EL (cell line): ENCODE results near the gene KNDC1.
A peak's percentile ranks its signal among the peaks of the same experiment; 100 is the strongest.
"Not testable (repeated sequence)": the region's sequence is repeated elsewhere in the genome, so short reads cannot be mapped to it uniquely, and the experiment has no call there.

Source experiments
- DNase-seq: peaks from one replicate; pipeline ENCODE4 v3.0.0-alpha.2; 2016

The KNDC1 gene

DNA sequence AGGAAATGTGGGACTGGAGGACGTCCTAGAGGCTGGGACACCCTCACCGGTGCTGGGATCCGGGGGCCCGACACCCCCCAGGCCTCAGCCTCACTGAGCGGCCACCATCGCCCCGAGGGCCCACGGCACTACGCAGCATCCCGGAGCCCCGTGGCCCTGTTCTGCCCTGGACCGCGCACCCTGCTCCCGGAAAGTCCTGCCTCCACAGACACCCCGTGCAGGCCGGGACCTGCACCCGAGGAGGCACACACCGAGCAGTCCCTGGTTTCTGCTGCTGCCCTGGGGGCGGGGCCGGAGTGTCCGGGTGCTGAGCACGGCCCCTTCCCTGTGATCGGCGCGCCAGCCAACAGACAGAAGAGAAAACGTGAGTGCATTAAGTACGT is 18.1 kb upstream of the KNDC1 start:
- no peak for DNase-seq

DNA sequence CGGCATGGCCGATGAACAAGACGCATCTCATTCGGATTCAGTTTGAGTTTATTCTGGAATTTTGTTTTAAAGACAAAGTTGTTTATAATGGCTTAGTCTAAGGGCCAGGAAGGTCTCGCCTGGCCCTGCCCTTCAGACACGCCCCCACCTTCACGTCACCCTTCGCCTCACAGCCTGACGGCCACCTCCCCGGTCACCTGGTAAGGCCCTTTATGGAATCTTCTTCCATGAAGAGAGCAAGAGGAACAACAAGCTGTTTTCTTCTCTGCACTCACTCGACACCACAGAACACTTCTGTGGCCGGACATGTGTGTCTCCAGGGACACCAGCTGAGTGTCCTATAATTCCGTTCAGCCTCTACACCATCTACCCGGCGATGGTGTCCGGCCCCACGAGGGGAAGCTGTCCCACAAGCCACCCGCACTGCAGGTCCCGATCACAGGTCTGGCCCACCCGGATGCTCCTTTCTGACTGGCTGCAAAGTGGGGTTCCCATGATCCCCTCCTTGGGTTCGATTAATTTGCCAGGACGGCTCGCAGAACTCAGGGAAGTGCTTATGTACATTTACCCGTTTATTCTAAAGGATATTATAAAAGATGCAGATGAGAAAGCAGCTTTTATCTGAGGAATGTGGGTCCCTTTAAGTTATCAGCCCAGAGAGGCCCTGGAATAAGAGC is 17.4 kb upstream of the KNDC1 start:
- DNase-seq: no peak

DNA sequence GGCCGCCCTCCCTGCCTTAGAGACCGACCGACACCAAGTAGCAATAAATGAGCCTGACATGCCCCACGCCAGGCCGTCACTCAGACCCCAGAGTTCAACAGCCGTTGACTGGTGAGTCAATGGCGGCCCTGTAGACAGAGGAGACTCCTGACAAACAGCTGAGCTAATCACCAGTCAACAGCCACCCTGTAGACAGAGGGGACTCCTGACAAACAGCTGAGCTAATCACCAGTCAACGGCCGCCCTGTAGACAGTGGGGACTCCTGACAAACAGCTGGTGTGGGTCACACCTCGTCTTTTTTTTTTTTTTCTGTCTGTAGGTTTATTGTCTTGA is 16.9 kb upstream of the KNDC1 start:
- no peak for DNase-seq

DNA sequence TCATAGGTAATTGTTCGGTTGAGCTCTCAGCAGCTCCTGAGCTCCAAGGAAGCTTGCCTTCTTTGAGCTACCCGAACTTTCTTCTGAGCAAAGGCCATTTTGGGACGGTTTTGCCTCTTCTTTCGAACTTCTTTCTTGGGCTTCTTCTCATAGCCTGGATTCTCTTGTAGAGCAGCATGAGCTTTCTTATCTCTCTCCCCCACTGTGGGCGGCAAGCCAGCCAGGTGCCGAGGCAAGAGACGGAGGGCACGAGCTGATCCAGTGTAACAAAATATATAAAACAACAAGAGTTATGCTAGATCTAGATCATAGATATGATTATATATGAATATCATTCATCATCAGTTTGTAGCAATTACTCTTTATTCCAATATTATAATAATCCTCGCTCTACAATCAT is 16.5 kb upstream of the KNDC1 start:
- no peak for DNase-seq

DNA sequence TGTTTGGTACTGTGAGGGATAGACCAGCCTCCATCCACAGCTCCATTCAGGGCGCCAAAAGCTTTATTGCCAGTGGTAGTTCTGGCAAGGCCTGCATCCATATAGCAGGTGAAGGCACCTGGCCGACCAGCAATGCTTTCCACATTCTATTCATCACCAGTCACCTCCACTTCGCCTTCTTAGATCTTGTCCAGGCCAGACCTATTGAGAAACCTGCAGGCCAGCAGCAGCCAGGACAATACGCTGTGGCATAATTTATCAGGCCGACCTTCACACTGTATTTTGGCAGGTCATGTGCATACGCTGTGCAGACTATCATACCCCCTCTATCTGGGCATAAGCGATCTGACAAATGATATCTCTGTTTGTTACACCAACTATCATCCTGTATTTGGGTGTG is 15.2 kb upstream of the KNDC1 start:
- no peak for DNase-seq

DNA sequence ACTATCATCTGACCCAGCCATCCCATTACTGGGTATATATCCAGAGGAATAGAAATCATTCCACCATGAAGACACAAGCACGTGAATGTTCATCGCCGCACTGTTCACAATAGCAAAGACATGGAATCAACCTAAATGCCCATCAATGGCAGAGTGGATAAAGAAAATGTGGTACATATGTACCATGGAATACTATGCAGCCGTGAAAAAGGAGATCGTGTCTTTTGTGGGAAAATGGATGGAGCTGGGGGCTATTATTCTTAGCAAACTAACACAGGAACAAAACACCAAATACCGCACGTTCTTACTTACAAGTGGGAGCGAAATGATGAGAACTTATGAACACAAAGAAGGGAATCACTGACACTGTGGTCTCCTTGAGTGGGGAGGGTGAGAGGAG is 9.8 kb upstream of the KNDC1 start:
- no peak for DNase-seq

DNA sequence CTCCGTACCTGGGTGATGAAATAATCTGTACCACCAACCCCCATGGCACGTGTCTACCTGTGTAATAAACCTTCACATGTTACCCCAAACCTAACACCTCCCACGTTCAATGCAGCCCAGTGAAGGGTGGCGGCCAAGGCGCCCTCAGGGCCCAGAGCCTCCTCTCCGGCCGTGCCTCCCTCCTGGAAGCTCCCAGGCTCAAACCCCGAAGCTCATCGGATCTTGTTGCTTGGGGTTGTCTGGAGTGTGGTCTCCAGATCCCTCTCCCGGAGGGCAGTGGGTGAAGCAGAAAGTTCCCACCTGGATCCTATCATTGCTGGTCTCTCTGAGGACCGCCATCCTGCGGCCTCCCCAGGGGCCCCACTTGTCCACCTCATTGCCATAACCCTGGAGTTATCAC is 9.4 kb upstream of the KNDC1 start:
- DNase-seq: no peak

DNA sequence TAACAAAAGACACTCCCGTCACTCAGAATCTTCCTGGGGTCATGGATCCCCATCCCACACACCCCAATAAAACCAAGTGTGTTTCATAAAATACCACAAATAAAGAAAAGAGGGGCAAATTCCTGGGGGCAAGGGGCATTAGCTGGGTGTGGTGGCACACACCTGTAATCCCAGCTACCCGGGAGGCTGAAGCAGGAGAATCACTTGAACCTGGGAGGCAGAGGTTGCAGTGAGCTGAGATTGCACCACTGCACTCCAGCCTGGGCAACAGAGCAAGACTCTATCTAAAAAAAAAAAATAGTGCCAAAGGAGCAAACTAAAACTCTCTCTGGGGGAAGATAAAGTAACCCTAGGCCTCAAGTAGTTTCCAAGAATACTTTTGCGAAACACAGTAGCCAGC is 8.9 kb upstream of the KNDC1 start:
- DNase-seq: not testable (repeated sequence)

DNA sequence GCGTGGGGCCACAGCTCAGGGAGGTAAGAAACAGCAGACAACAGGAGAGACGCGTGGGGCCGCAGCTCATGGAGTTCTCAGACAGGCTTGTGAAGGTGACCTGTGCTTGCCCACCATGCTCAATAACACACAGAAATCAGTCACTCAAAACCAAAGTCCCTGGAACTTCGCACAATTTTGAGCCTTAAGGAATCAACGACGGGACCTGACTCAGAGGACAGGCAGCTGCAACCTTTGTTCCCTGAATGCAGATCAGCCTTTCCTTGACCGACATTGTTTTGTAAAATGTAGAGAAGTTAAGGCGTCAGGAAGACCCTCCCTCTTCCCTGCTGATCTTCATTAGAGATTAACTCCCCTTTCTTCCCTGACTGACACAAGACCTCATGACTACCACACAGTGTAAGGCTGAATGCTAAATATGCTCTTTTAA is 8.5 kb upstream of the KNDC1 start:
- DNase-seq: no peak

DNA sequence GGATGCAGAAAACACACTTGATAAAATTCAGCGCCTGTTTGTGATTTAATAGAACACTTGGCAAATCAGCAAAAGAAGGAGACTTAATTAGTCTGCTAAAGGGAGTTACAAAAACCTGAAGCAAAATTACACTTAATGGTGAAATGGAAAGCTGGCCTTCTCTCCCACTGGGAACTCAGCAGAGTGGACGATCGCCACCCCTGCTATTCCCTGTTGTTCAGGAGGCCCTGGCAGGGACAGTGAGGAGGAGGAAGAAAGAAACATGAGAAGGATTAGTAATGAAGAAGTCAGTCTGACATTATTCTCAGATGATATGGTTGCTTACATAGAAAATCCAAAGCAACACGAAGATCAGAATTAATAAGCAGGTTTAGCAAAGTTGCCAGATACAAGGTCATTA is 5.6 kb upstream of the KNDC1 start:
- no peak for DNase-seq

DNA sequence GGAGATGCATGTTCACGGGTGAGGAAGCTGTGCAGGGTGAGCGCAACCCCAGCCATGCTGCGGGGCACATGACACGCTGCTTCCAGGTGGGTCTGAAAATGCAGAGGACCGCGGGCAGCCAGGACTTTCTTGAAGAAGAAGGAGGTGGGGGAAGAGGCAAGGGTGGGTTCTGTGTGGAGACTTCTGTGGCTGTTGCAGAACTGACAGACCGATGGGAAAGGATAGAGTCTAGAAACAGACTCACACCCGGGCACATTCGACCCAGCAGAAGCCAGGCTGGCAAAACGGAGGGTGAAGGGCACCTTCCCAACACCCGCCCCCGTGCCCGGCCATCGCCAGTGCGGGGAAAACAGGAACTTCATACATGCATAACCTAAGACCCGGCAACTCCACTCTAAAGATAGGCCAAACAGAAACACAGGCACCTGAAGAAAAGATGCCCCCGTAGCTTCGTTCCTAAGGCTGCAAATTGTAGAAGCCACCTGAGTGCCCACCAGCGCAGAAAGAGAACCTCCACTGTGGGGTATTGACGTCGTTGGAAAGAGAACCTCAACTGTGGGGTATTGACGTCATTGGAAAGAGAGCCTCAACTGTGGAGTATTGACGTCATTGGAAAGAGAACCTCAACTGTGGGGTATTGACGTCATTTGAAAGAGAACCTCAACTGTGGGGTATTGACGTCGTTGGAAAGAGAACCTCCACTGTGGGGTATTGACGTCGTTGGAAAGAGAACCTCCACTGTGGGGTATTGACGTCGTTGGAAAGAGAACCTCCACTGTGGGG is 4.8 kb upstream of the KNDC1 start:
- no peak for DNase-seq

DNA sequence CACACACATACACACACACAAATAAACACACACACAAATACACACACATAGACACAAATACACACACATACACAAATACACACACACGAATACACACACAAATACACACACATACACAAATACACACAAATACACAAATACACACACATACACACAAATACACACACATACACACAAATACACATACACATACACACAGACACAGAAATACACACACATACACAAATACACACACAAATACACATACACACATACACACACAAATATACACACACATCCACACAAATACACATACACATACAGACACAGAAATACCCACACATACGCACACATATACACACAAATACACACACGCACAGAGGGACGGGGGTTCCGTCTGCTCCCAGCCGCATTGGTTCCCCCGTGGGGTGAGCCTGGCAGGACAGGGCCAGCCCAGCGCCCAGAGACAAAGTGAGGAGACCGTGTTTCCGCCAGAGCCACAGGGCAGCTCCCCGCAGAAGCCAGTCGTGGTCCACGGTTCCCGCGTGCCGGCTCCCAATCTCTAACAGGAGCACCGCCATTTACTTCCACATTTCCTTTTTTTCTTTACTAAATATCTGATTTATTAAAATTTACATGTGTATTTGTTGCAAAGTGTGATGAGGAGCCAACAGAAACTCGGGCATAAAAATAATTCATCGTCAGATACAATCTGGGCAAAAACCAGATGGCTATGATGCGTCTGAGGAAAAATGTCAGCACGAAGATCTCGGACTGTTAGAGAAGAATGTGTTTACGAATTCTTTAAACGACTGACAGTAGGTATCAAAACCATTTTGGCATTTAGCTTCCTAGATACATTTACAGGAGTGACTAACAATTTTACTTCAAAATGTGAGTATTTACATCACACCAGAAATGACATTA is 3.1 kb upstream of the KNDC1 start:
- no peak for DNase-seq

DNA sequence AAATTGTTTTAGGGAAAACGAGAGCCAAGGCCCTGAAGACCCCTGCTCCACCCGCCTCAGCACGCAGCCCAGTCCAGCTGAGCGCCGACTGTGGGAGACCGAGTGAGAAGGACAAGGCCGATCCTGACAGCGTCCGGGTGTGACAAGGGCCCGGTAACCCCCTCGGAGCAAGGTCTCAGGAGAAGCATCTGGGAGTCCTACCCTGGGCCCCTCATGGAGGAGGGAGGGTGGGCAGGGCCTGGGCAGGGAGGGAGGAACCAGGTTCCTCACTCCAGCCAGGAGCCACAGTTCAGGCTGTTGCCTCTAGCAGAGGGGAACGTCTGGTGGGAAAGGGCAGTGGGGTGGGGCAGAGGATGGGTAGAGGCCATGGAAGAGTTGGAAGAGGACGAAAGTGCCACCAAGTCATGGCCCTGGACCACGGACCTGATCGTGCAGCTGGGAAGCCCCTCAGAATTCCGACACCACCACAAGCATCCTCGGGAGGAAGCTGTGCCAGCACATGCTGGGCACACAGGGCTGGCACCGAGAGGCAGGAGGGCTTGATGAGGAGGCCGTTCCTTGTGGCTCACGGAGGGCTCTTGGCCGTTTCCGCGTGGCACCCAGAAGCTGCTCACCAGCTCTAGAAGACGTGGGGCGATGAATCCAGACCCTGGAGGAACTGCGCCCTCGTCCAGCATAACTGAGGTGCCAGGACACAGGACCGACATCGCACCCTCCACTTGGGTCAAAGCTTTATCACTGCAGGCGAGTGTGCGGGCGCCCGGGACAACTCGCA is 2.2 kb upstream of the KNDC1 start:
- no peak for DNase-seq

DNA sequence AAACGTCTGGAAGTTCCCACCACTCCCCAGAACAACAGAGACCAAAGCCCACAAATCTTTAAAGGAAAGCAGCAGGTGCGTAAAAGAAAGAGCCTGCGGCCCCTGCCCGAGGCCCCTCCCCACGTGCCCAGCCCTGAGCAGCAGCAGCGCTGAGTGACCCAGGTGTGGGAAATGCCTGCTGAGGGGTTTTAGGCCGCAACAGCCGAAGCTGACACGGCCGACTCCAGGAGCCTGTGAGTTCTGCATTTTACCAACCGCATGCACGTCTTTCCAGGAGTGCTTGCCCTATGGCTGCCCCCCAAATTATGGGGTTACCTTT is 1.6 kb upstream of the KNDC1 start:
- no peak for DNase-seq

DNA sequence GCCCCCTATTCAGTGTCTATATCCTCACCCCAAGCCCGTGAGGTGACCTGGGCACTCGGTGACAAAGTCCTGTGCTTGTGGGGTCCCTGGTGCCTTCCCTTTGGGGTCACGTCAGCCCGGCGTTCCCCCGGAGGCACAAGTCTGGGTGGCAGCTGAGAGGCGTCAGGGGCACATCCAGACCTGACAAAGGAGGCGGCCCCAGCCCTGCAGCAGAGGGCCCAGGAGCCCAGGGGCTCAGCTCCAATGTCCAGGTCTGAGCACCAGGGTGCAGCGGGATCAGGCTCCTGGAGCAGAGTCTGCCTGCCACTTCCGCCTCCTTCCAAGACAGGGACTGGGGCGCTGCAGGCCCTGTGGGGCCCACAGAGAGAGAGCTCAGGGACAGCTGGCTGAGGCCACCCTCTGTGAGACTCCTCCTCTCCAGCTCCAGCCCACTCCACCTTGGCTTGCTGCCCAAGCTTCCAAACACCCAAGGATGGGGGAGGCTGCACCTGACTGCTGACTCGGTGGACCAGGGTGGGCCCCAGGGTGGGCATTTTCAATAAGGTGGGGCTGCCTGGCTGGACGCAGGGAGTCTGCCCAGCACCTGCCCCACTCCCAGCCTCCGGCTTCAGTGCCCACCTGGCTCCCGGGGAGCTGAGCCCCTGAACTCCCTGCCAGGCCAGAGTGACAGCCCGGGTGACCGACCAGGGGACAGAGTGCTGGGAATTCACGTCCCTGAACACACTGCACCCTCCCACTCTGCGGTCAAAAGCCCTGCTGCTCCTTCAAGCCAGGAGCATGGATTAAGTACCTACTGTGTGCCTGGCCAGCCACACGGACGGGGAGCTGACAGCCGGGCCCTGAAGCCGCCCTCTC is 1.0 kb upstream of the KNDC1 start:
- DNase-seq: peak; percentile 8

DNA sequence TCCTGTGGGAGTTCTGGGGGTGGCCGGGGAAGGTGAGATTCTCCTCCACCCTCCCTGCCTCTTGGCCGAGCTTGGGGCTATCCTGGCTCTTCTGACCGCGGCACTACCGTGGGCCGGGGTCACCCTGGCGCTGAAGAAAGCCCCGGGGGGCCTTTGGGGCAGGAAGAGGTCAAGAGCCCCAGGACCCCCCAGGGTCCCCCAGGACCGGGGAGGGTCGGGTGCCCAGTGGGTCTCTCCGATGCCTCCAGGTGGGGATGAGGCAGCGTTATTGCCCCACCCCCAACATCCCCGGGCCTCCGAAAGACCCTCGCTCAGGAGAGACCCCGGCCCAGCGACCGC is 439 bp upstream of the KNDC1 start:
- DNase-seq: no peak

DNA sequence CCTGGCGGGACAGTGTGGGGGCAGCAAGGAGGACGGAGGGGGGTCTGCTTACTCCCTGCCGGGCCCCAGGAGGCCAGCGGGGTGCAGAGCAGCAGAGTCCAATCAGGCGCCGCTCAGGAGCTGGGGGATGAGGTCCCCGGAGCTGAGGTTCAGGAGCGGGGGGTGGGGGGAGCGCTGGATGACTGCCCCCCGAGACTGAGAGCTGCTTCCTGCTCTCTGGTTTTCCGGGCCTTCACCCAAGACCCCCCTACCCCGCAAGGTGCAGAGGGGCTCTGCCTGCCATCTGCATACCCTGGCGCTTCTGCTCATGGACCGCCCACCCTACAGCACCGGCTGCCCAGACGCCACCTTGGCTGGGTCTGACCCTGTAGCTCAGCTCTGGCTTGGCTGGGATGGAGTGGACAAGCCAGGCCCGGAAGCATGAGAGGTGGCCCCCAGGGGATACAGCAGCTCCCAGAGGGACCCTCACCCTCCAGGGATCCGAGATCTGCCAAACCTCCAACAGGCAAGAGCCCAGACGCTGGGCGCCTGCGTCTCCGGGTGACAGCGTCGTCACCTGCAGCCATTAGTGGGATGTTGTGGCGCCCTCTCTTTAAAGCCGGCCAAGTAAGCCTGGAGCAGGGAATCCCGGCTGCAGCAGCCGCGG is 930 bp downstream of the KNDC1 start:
- DNase-seq: no peak

DNA sequence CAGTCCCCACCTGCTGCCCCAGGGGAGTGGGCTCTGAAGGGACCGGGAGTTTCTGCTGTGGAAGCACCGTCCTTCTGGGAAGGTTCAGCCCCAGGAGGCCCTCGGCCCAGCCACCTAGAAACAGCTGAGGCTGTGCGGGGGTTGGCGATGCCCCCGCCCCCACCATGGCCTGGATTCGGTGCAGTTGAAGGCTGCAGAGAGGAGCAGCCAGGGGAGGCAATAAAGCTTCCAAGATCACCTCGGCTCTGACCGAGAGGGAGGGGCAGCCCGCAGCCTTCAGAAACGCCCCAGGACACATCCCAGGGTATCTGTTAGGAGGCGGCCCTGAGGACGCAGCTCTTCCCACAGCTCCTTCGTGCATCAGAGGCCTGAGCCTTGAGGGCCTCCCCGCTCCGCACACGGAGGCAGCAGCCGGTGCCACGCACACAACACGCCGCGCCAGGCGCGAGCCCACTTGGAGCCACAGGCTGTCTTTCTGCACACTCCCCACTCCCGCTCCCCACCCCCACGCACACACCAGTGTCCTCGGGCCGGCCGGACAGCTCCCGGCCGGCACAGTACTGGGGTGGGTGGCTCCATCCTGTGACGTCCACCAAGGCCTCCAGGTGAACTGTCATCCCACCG is 1.6 kb downstream of the KNDC1 start:
- DNase-seq: no peak

DNA sequence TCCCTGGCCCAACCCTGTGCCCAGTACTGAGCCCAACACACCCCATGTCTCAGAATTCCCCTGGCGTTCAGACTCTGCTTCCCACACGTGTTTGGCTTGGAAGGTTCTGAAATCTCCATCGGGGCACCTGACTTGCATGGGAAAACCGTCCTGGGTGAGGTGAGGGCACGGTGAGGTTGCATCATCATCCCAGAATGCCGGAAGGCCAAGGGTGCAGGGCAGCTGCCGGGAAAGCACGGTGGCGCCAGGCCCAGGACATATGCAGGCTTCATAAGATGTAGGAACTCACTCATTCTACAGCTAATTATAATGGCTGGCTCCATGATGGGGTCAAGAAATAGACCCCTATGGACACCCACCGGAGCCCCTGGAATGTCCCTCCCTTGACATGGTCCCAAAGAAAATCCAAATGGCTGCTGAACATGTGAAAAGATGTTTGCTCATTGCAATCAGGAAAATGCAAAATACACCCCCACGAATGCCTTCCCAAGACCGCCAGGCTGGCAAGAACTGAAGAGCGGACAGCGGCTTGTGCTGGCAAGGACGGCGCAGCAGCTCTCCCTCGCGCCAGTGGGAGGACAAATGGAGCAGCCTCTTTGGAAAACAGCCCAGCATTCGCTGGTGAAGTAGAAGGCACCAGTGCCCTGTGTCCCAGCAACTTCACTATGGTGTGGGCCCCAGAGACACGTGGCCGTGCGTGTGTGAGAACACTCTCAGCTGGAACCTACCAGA is 2.3 kb downstream of the KNDC1 start:
- no peak for DNase-seq
